HG02759 (cell line): ENCODE results near the gene B9D1.

Experiments used
- ATAC-seq: cut with Tn5 transposase; IDR thresholded peaks from one replicate; pipeline ENCODE4 v1.9.1; 2021; ENCODE audit warnings: mild to moderate bottlenecking, moderate library complexity; ENCODE audit not compliant: unreplicated experiment

Gene B9D1

GRCh38 chr17:19306160-19307111 lies 56.1 kb downstream of the B9D1 start:
- ATAC-seq, result peak; percentile 86

- ATAC-seq, result no peak
These were observed 56.8 kb downstream of the B9D1 start for GRCh38 chr17:19305761-19306159.

- ATAC-seq, result no peak
These were observed 57.3 kb downstream of the B9D1 start for GRCh38 chr17:19305256-19305655.

GRCh38 chr17:19304751-19305150 lies 57.8 kb downstream of the B9D1 start:
- no peak for ATAC-seq

GRCh38 chr17:19304209-19304608 lies 58.3 kb downstream of the B9D1 start:
- ATAC-seq, result no peak

GRCh38 chr17:19303367-19303776 lies 59.2 kb downstream of the B9D1 start:
- ATAC-seq, result no peak

GRCh38 chr17:19302791-19303331 lies 59.7 kb downstream of the B9D1 start:
- no peak for ATAC-seq

- no peak for ATAC-seq
These were observed 60.5 kb downstream of the B9D1 start for GRCh38 chr17:19301973-19302372.

- no peak for ATAC-seq
These were observed 61.1 kb downstream of the B9D1 start for GRCh38 chr17:19301274-19301951.

- no peak for ATAC-seq
These were observed 62.7 kb downstream of the B9D1 start for GRCh38 chr17:19299866-19300265.

GRCh38 chr17:19299214-19299747 lies 63.2 kb downstream of the B9D1 start:
- ATAC-seq, result no peak

GRCh38 chr17:19298569-19299213 lies 63.8 kb downstream of the B9D1 start:
- no peak for ATAC-seq

- no peak for ATAC-seq
These were observed 65.4 kb downstream of the B9D1 start for GRCh38 chr17:19296786-19297778.

- ATAC-seq, result no peak
These were observed 66.9 kb downstream of the B9D1 start for GRCh38 chr17:19295473-19296135.

- ATAC-seq, result no peak
These were observed 68.1 kb downstream of the B9D1 start for GRCh38 chr17:19294443-19294842.
